ENCODE data around the gene PRDM16. TPM values are rescaled to one million over a fixed set of nuclear protein-coding genes. Genes with fewer than 3 reads are reported as not detected.

Gene PRDM16
- total and polyA plus RNA-seq, 2 of the 13 experiments (the other 11 are each of a cell fraction or from before 2014, with no cell fraction given), result 0.15 to 0.81 TPM

DNA sequence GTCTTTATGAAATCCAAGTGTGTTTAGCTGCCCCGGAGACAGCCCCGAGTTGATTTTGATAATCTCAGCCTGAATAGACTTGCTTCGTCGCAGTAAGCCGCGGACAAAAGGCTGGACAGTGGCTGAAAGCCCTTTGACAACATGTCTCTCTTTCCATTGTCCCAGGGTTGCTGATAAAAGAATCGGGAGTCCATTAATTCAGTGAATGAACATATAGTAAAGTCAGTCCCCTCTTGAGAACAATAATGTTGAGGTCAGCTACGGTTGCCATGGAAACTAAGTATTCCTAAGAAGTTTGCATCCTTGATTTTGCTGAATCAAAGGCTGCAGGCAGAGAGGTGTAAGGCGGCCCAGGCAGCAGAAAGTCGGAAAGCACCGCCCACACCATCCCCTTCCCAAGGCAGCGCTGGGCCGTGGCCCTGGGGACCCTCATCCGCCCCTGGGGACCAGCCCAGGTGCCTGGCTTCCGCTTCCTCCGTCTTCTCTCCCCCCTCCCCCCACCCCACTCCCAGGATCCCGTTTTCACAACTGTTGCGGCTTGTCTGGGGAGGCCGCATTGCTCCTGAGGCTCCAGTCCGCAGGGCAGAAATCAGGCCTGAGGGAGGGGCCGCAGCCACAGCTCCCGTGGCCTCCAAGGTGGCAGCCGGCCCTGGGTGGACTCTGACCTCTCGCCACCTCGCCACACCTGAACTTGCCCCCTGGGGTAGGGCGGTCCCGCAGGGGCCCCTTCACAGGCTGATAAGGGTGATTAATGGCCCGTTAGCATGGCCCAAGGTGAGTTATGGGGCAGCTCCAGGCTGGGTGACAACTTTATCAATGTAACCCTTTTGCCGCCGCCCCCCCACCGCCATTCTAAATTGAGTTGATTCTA lies 180.9 kb downstream of the PRDM16 start (continued):
- TF ChIP-seq, protein P1, sequence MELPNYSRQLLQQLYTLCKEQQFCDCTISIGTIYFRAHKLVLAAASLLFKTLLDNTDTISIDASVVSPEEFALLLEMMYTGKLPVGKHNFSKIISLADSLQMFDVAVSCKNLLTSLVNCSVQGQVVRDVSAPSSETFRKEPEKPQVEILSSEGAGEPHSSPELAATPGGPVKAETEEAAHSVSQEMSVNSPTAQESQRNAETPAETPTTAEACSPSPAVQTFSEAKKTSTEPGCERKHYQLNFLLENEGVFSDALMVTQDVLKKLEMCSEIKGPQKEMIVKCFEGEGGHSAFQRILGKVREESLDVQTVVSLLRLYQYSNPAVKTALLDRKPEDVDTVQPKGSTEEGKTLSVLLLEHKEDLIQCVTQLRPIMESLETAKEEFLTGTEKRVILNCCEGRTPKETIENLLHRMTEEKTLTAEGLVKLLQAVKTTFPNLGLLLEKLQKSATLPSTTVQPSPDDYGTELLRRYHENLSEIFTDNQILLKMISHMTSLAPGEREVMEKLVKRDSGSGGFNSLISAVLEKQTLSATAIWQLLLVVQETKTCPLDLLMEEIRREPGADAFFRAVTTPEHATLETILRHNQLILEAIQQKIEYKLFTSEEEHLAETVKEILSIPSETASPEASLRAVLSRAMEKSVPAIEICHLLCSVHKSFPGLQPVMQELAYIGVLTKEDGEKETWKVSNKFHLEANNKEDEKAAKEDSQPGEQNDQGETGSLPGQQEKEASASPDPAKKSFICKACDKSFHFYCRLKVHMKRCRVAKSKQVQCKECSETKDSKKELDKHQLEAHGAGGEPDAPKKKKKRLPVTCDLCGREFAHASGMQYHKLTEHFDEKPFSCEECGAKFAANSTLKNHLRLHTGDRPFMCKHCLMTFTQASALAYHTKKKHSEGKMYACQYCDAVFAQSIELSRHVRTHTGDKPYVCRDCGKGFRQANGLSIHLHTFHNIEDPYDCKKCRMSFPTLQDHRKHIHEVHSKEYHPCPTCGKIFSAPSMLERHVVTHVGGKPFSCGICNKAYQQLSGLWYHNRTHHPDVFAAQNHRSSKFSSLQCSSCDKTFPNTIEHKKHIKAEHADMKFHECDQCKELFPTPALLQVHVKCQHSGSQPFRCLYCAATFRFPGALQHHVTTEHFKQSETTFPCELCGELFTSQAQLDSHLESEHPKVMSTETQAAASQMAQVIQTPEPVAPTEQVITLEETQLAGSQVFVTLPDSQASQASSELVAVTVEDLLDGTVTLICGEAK (IDR thresholded peaks at IDR 0.05), result no peak
- TF ChIP-seq, protein P1 (CRISPR knock-in tag; IDR thresholded peaks at IDR 0.05), result no peak
- TF ChIP-seq ELF1 (CRISPR knock-in tag; IDR thresholded peaks at IDR 0.05) (0 out of 2 replicates have a peak, but pooled peaks have one; percentile 27), NCOA1 (CRISPR knock-in tag; IDR thresholded peaks at IDR 0.05) (no peak), TRIM24 (CRISPR knock-in tag; IDR thresholded peaks at IDR 0.05) (no peak), PHF5A (CRISPR knock-in tag; IDR thresholded peaks at IDR 0.05; ENCODE audit: low read depth, unreplicated experiment) (no peak), RFXANK (CRISPR knock-in tag; IDR thresholded peaks at IDR 0.05) (no peak), ZSCAN31 (CRISPR knock-in tag; IDR thresholded peaks at IDR 0.05; ENCODE audit: low read depth) (no peak), SALL2 (CRISPR knock-in tag; IDR thresholded peaks at IDR 0.05) (peak; percentile 39; the same call in 1 of the 2 replicates), ZNF660 (CRISPR knock-in tag; IDR thresholded peaks at IDR 0.05; ENCODE audit: borderline replicate concordance, low read depth) (no peak), ZNF335 (CRISPR knock-in tag; IDR thresholded peaks at IDR 0.05) (no peak), NBN (conservative IDR thresholded peaks at IDR 0.05) (no peak), KLF13 (CRISPR knock-in tag; IDR thresholded peaks at IDR 0.05) (no peak), FOXA3 (CRISPR knock-in tag; IDR thresholded peaks at IDR 0.05) (no peak)
- TF ChIP-seq, protein P2, sequence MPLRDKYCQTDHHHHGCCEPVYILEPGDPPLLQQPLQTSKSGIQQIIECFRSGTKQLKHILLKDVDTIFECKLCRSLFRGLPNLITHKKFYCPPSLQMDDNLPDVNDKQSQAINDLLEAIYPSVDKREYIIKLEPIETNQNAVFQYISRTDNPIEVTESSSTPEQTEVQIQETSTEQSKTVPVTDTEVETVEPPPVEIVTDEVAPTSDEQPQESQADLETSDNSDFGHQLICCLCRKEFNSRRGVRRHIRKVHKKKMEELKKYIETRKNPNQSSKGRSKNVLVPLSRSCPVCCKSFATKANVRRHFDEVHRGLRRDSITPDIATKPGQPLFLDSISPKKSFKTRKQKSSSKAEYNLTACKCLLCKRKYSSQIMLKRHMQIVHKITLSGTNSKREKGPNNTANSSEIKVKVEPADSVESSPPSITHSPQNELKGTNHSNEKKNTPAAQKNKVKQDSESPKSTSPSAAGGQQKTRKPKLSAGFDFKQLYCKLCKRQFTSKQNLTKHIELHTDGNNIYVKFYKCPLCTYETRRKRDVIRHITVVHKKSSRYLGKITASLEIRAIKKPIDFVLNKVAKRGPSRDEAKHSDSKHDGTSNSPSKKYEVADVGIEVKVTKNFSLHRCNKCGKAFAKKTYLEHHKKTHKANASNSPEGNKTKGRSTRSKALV (CRISPR knock-in tag; IDR thresholded peaks at IDR 0.05), result no peak
- TF ChIP-seq, protein P3, sequence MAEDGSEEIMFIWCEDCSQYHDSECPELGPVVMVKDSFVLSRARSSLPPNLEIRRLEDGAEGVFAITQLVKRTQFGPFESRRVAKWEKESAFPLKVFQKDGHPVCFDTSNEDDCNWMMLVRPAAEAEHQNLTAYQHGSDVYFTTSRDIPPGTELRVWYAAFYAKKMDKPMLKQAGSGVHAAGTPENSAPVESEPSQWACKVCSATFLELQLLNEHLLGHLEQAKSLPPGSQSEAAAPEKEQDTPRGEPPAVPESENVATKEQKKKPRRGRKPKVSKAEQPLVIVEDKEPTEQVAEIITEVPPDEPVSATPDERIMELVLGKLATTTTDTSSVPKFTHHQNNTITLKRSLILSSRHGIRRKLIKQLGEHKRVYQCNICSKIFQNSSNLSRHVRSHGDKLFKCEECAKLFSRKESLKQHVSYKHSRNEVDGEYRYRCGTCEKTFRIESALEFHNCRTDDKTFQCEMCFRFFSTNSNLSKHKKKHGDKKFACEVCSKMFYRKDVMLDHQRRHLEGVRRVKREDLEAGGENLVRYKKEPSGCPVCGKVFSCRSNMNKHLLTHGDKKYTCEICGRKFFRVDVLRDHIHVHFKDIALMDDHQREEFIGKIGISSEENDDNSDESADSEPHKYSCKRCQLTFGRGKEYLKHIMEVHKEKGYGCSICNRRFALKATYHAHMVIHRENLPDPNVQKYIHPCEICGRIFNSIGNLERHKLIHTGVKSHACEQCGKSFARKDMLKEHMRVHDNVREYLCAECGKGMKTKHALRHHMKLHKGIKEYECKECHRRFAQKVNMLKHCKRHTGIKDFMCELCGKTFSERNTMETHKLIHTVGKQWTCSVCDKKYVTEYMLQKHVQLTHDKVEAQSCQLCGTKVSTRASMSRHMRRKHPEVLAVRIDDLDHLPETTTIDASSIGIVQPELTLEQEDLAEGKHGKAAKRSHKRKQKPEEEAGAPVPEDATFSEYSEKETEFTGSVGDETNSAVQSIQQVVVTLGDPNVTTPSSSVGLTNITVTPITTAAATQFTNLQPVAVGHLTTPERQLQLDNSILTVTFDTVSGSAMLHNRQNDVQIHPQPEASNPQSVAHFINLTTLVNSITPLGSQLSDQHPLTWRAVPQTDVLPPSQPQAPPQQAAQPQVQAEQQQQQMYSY (CRISPR knock-in tag; IDR thresholded peaks at IDR 0.05), result no peak
